GM18502 (cell line): ENCODE measurements around the gene DTNB.
"Not testable (repeated sequence)": the region's sequence is repeated elsewhere in the genome, so short reads cannot be mapped to it uniquely, and the experiment has no call there.

ENCODE experiments used
- ATAC-seq: cut with Tn5 transposase; IDR thresholded peaks from one replicate; pipeline ENCODE4 v1.9.1; 2021; ENCODE audit warnings: mild to moderate bottlenecking; ENCODE audit not compliant: unreplicated experiment, poor library complexity

Gene DTNB

GRCh38 chr2:25684577-25685473, 11.4 kb upstream of the DTNB start:
- no peak for ATAC-seq

GRCh38 chr2:25682082-25682481, 8.7 kb upstream of the DTNB start:
- ATAC-seq: no peak

GRCh38 chr2:25677877-25678276, 4.5 kb upstream of the DTNB start:
- no peak for ATAC-seq

- no peak for ATAC-seq
Observed at GRCh38 chr2:25674077-25674362, 643 bp upstream of the DTNB start.

GRCh38 chr2:25672494-25673299, 680 bp downstream of the DTNB start:
- peak; percentile 63 for ATAC-seq

- ATAC-seq: no peak
Observed at GRCh38 chr2:25671622-25672021, 1.8 kb downstream of the DTNB start.

GRCh38 chr2:25669520-25669919, 3.9 kb downstream of the DTNB start:
- no peak for ATAC-seq

- ATAC-seq: no peak
Observed at GRCh38 chr2:25666218-25666617, 7.2 kb downstream of the DTNB start.

- ATAC-seq: not testable (repeated sequence)
Observed at GRCh38 chr2:25665429-25665828, 7.9 kb downstream of the DTNB start.

GRCh38 chr2:25664965-25665307, 8.4 kb downstream of the DTNB start:
- no peak for ATAC-seq

- ATAC-seq: no peak
Observed at GRCh38 chr2:25664183-25664964, 9.0 kb downstream of the DTNB start.

- ATAC-seq: no peak
Observed at GRCh38 chr2:25655316-25655715, 18.1 kb downstream of the DTNB start.

- no peak for ATAC-seq
Observed at GRCh38 chr2:25654801-25655200, 18.6 kb downstream of the DTNB start.

GRCh38 chr2:25651782-25652455, 21.5 kb downstream of the DTNB start:
- no peak for ATAC-seq

GRCh38 chr2:25651066-25651465, 22.3 kb downstream of the DTNB start:
- ATAC-seq: no peak

- ATAC-seq: no peak
Observed at GRCh38 chr2:25650256-25650655, 23.1 kb downstream of the DTNB start.

GRCh38 chr2:25649786-25650185, 23.6 kb downstream of the DTNB start:
- no peak for ATAC-seq

- no peak for ATAC-seq
Observed at GRCh38 chr2:25642298-25642697, 31.1 kb downstream of the DTNB start.

GRCh38 chr2:25639696-25640095, 33.7 kb downstream of the DTNB start:
- no peak for ATAC-seq

GRCh38 chr2:25639131-25639530, 34.2 kb downstream of the DTNB start:
- no peak for ATAC-seq
